HCT116 (cell line): ENCODE results near the gene OPCML.

Experiments
- CTCF ChIP-seq, 3 experiments: fragments of 200-600 bp in 1 of 3; sonication (generic) in 1 of 3; IDR thresholded peaks in 2 of 3; conservative IDR thresholded peaks in 1 of 3; 2 replicates each; pipeline ENCODE4 v1.5.1; 2012 to 2017; ENCODE audit warnings: low read depth in 2 of 3, low read length in 2 of 3, antibody characterized with exemption in 1 of 3, borderline replicate concordance in 1 of 3, control low read depth in 1 of 3, mild to moderate bottlenecking in 1 of 3, mixed read lengths in 1 of 3, mixed run types in 1 of 3, moderate library complexity in 1 of 3; ENCODE audit not compliant: insufficient read depth in 1 of 3
- EZH2 ChIP-seq: fragments of 200-600 bp; sonication (generic); IDR thresholded peaks from 2 replicates; pipeline ENCODE4 v1.6.1; 2017; ENCODE audit warnings: antibody characterized with exemption, mixed run types
- ZBTB33 ChIP-seq: IDR thresholded peaks from 2 replicates; pipeline ENCODE4 v1.6.1; 2011; ENCODE audit warnings: mild to moderate bottlenecking, low read length, moderate library complexity; ENCODE audit not compliant: insufficient replicate concordance; ENCODE audit errors: extremely low read depth
- TF ChIP-seq, protein P1 (sequence below): IDR thresholded peaks from 2 replicates; pipeline ENCODE4 v1.6.1; 2012; ENCODE audit warnings: low read depth
- TF ChIP-seq, protein P2 (sequence below): IDR thresholded peaks from 2 replicates; pipeline ENCODE4 v1.6.1; 2012

DNA sequence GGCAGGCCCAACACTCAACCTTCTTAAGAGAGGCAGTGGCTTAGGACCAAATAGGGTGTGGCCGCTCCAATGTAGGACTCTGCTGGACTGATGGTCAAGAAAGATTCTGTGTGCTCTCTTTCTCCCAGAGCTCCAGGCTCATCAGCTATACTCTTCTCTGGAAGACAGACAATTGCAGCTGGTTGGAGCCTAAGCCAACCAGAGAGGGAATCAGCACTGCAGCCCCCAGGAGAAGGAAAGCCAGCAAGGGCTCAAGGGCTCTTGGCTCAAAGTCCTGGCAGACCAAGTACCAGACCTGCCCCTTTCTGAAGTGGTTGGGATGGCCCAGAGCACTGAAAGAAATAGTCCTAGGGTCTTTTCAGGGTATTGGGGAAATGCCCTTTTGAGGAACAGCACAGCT is 1084.5 kb downstream of the OPCML start:
- TF ChIP-seq CTCF (IDR thresholded peaks at IDR 0.05 in 2 of 3, conservative IDR thresholded peaks at IDR 0.05 in 1 of 3; ENCODE audit: borderline replicate concordance in 1 of 3, insufficient read depth in 1 of 3, low read depth in 2 of 3, low read length in 2 of 3): no peak
- TF ChIP-seq EZH2: no peak
- TF ChIP-seq, protein P1, sequence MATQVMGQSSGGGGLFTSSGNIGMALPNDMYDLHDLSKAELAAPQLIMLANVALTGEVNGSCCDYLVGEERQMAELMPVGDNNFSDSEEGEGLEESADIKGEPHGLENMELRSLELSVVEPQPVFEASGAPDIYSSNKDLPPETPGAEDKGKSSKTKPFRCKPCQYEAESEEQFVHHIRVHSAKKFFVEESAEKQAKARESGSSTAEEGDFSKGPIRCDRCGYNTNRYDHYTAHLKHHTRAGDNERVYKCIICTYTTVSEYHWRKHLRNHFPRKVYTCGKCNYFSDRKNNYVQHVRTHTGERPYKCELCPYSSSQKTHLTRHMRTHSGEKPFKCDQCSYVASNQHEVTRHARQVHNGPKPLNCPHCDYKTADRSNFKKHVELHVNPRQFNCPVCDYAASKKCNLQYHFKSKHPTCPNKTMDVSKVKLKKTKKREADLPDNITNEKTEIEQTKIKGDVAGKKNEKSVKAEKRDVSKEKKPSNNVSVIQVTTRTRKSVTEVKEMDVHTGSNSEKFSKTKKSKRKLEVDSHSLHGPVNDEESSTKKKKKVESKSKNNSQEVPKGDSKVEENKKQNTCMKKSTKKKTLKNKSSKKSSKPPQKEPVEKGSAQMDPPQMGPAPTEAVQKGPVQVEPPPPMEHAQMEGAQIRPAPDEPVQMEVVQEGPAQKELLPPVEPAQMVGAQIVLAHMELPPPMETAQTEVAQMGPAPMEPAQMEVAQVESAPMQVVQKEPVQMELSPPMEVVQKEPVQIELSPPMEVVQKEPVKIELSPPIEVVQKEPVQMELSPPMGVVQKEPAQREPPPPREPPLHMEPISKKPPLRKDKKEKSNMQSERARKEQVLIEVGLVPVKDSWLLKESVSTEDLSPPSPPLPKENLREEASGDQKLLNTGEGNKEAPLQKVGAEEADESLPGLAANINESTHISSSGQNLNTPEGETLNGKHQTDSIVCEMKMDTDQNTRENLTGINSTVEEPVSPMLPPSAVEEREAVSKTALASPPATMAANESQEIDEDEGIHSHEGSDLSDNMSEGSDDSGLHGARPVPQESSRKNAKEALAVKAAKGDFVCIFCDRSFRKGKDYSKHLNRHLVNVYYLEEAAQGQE: no peak
- TF ChIP-seq ZBTB33: no peak
- TF ChIP-seq, protein P2, sequence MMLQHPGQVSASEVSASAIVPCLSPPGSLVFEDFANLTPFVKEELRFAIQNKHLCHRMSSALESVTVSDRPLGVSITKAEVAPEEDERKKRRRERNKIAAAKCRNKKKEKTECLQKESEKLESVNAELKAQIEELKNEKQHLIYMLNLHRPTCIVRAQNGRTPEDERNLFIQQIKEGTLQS: no peak
